ENCODE results near the gene NEDD9. TPM values are rescaled to one million over a fixed set of nuclear protein-coding genes. Genes with fewer than 3 reads are reported as not detected.

The NEDD9 gene
- polyA plus RNA-seq, 4 donors = 13.6 to 17.6 (median 15.0) TPM

GRCh38 chr6:11201772-11202512, 30.5 kb downstream of the NEDD9 start:
- 56 to 71% (median 65%) methylated on average over 4 of the region's 4 CpGs for WGBS, 3 donors
- H3K36me3 ChIP-seq (ENCODE audit: control insufficient read depth in 3 of 3, insufficient read depth in 2 of 3, low read depth in 1 of 3, low read length in 3 of 3) = peaks cover 0 to 22% (median 15%) of the 10 kb centered on the region in 3 donors
- peaks cover 0 to 19% (median 3%) of the 10 kb centered on the region in 3 donors for H3K4me1 ChIP-seq (ENCODE audit: control insufficient read depth in 3 of 3, insufficient read depth in 2 of 3, low read depth in 1 of 3, low read length in 2 of 3)
- no peaks in the 10 kb centered on the region for H3K9me3 ChIP-seq (ENCODE audit: control insufficient read depth in 2 of 2, insufficient read depth in 1 of 2, low read depth in 1 of 2, low read length in 1 of 2)
- no peak for FAIRE-seq
- peak overlapping the region in 1 of 3 donors; percentile 27 for H3K27ac ChIP-seq (ENCODE audit: low read depth in 1 of 3, low read length in 2 of 3)
- DNase-seq = peak in 1 of 2 donors; percentile 48
- H3K27me3 ChIP-seq (ENCODE audit: control insufficient read depth in 3 of 3, insufficient read depth in 3 of 3, low read length in 3 of 3) = no peaks in the 10 kb centered on the region
- no peak overlapping the region for H3K4me3 ChIP-seq (ENCODE audit: low read depth in 1 of 3, low read length in 3 of 3)

- H3K9me3 ChIP-seq (ENCODE audit: control insufficient read depth in 2 of 2, insufficient read depth in 1 of 2, low read depth in 1 of 2, low read length in 1 of 2) = no peaks in the 10 kb centered on the region
- H3K27ac ChIP-seq (ENCODE audit: low read depth in 1 of 3, low read length in 2 of 3) = no peak overlapping the region
- no peaks in the 10 kb centered on the region for H3K27me3 ChIP-seq (ENCODE audit: control insufficient read depth in 3 of 3, insufficient read depth in 3 of 3, low read length in 3 of 3)
- FAIRE-seq = no peak
- no peak overlapping the region for H3K4me3 ChIP-seq (ENCODE audit: low read depth in 1 of 3, low read length in 3 of 3)
- H3K36me3 ChIP-seq (ENCODE audit: control insufficient read depth in 3 of 3, insufficient read depth in 2 of 3, low read depth in 1 of 3, low read length in 3 of 3) = peaks cover 0 to 26% (median 15%) of the 10 kb centered on the region in 3 donors
- DNase-seq = no peak
- 63 to 67% (median 66%) methylated on average over 3 of the region's 3 CpGs for WGBS, 3 donors
- peaks cover 0 to 13% (median 3%) of the 10 kb centered on the region in 3 donors for H3K4me1 ChIP-seq (ENCODE audit: control insufficient read depth in 3 of 3, insufficient read depth in 2 of 3, low read depth in 1 of 3, low read length in 2 of 3)
These were observed 31.5 kb downstream of the NEDD9 start for GRCh38 chr6:11201015-11201414.

GRCh38 chr6:11200356-11200755, 32.1 kb downstream of the NEDD9 start:
- FAIRE-seq (no peak), DNase-seq (no peak)
- WGBS, 3 donors = 94 to 100% (median 97%) methylated on average over 1 of the region's 1 CpG
- Histone ChIP-seq H3K27ac (ENCODE audit: low read depth in 1 of 3, low read length in 2 of 3) (no peak overlapping the region), H3K4me1 (ENCODE audit: control insufficient read depth in 3 of 3, insufficient read depth in 2 of 3, low read depth in 1 of 3, low read length in 2 of 3) (peaks cover 0 to 13% (median 3%) of the 10 kb centered on the region in 3 donors), H3K36me3 (ENCODE audit: control insufficient read depth in 3 of 3, insufficient read depth in 2 of 3, low read depth in 1 of 3, low read length in 3 of 3) (peaks cover 0 to 26% (median 15%) of the 10 kb centered on the region in 3 donors), H3K4me3 (ENCODE audit: low read depth in 1 of 3, low read length in 3 of 3) (no peak overlapping the region), H3K9me3 (ENCODE audit: control insufficient read depth in 2 of 2, insufficient read depth in 1 of 2, low read depth in 1 of 2, low read length in 1 of 2) (no peaks in the 10 kb centered on the region), H3K27me3 (ENCODE audit: control insufficient read depth in 3 of 3, insufficient read depth in 3 of 3, low read length in 3 of 3) (no peaks in the 10 kb centered on the region)

- WGBS, 3 donors = 64 to 78% (median 65%) methylated on average over 5 of the region's 5 CpGs
- Histone ChIP-seq H3K4me1 (ENCODE audit: control insufficient read depth in 3 of 3, insufficient read depth in 2 of 3, low read depth in 1 of 3, low read length in 2 of 3) (peaks cover 0 to 13% (median 3%) of the 10 kb centered on the region in 3 donors), H3K4me3 (ENCODE audit: low read depth in 1 of 3, low read length in 3 of 3) (no peak overlapping the region), H3K27ac (ENCODE audit: low read depth in 1 of 3, low read length in 2 of 3) (peak overlapping the region in 1 of 3 donors; percentile 67), H3K9me3 (ENCODE audit: control insufficient read depth in 2 of 2, insufficient read depth in 1 of 2, low read depth in 1 of 2, low read length in 1 of 2) (no peaks in the 10 kb centered on the region), H3K36me3 (ENCODE audit: control insufficient read depth in 3 of 3, insufficient read depth in 2 of 3, low read depth in 1 of 3, low read length in 3 of 3) (peaks cover 0 to 23% (median 15%) of the 10 kb centered on the region in 3 donors), H3K27me3 (ENCODE audit: control insufficient read depth in 3 of 3, insufficient read depth in 3 of 3, low read length in 3 of 3) (no peaks in the 10 kb centered on the region)
- no peak for DNase-seq
- FAIRE-seq = no peak
These were observed 33.5 kb downstream of the NEDD9 start for GRCh38 chr6:11198663-11199603.

GRCh38 chr6:11197850-11198249, 34.6 kb downstream of the NEDD9 start:
- Histone ChIP-seq H3K27ac (ENCODE audit: low read depth in 1 of 3, low read length in 2 of 3) (no peak overlapping the region), H3K9me3 (ENCODE audit: control insufficient read depth in 2 of 2, insufficient read depth in 1 of 2, low read depth in 1 of 2, low read length in 1 of 2) (no peaks in the 10 kb centered on the region), H3K4me3 (ENCODE audit: low read depth in 1 of 3, low read length in 3 of 3) (no peak overlapping the region), H3K4me1 (ENCODE audit: control insufficient read depth in 3 of 3, insufficient read depth in 2 of 3, low read depth in 1 of 3, low read length in 2 of 3) (peaks cover 0 to 11% (median 3%) of the 10 kb centered on the region in 3 donors), H3K27me3 (ENCODE audit: control insufficient read depth in 3 of 3, insufficient read depth in 3 of 3, low read length in 3 of 3) (no peaks in the 10 kb centered on the region), H3K36me3 (ENCODE audit: control insufficient read depth in 3 of 3, insufficient read depth in 2 of 3, low read depth in 1 of 3, low read length in 3 of 3) (peaks cover 0 to 21% (median 12%) of the 10 kb centered on the region in 3 donors)
- DNase-seq = no peak
- FAIRE-seq = no peak
- 95 to 100% (median 98%) methylated on average over 8 of the region's 8 CpGs for WGBS, 3 donors

GRCh38 chr6:11197175-11197536, 35.3 kb downstream of the NEDD9 start:
- DNase-seq (no peak), FAIRE-seq (no peak)
- 62 to 98% (median 82%) methylated on average over 3 of the region's 3 CpGs for WGBS, 3 donors
- H3K27ac ChIP-seq (ENCODE audit: low read depth in 1 of 3, low read length in 2 of 3) = no peak overlapping the region
- no peak overlapping the region for H3K4me3 ChIP-seq (ENCODE audit: low read depth in 1 of 3, low read length in 3 of 3)
- H3K27me3 ChIP-seq (ENCODE audit: control insufficient read depth in 3 of 3, insufficient read depth in 3 of 3, low read length in 3 of 3) = no peaks in the 10 kb centered on the region
- H3K4me1 ChIP-seq (ENCODE audit: control insufficient read depth in 3 of 3, insufficient read depth in 2 of 3, low read depth in 1 of 3, low read length in 2 of 3) = peaks cover 0 to 5% (median 3%) of the 10 kb centered on the region in 3 donors
- peaks cover 3 to 22% (median 11%) of the 10 kb centered on the region in 3 donors for H3K36me3 ChIP-seq (ENCODE audit: control insufficient read depth in 3 of 3, insufficient read depth in 2 of 3, low read depth in 1 of 3, low read length in 3 of 3)
- no peaks in the 10 kb centered on the region for H3K9me3 ChIP-seq (ENCODE audit: control insufficient read depth in 2 of 2, insufficient read depth in 1 of 2, low read depth in 1 of 2, low read length in 1 of 2)

GRCh38 chr6:11196511-11197174, 35.8 kb downstream of the NEDD9 start:
- Histone ChIP-seq H3K4me1 (ENCODE audit: control insufficient read depth in 3 of 3, insufficient read depth in 2 of 3, low read depth in 1 of 3, low read length in 2 of 3) (peaks cover 0 to 3% (median 0%) of the 10 kb centered on the region in 3 donors), H3K36me3 (ENCODE audit: control insufficient read depth in 3 of 3, insufficient read depth in 2 of 3, low read depth in 1 of 3, low read length in 3 of 3) (peaks cover 5 to 24% (median 14%) of the 10 kb centered on the region in 3 donors), H3K9me3 (ENCODE audit: control insufficient read depth in 2 of 2, insufficient read depth in 1 of 2, low read depth in 1 of 2, low read length in 1 of 2) (no peaks in the 10 kb centered on the region), H3K4me3 (ENCODE audit: low read depth in 1 of 3, low read length in 3 of 3) (no peak overlapping the region), H3K27me3 (ENCODE audit: control insufficient read depth in 3 of 3, insufficient read depth in 3 of 3, low read length in 3 of 3) (no peaks in the 10 kb centered on the region), H3K27ac (ENCODE audit: low read depth in 1 of 3, low read length in 2 of 3) (peak overlapping the region in 2 of 3 donors; percentile 45 to 46)
- FAIRE-seq = no peak
- no peak for DNase-seq
- WGBS, 3 donors = 68 to 93% (median 80%) methylated on average over 15 of the region's 15 CpGs

Data from small intestine (tissue), 7 donors.